PC-3 (cell line): ENCODE measurements around the gene CASP7. TPM values are rescaled to one million over a fixed set of nuclear protein-coding genes. Genes with fewer than 3 reads are reported as not detected.

ENCODE experiments used
- ATAC-seq: fragments of 200-7000 bp; cut with Tn5 transposase; 2 replicates; pipeline ENCODE4 v1.9.1; 2020; ENCODE audit warnings: mild to moderate bottlenecking, moderate library complexity
- BruUV-seq: library from RNA; stranded (reverse); fragments of 400-500 nt; replicated peaks from 2 replicates; lab custom pipeline; 2021; lab: Mats Ljungman, UMichigan
- CTCF ChIA-PET: fragments of 300-600 bp; sonication (Branson Sonifier 250); formaldehyde crosslinking; loops from one replicate; lab custom pipeline; 2022; ENCODE audit warnings: antibody characterized with exemption; lab: Charles Lee
- POLR2A ChIA-PET: fragments of 300-600 bp; sonication (Branson Sonifier 250); formaldehyde crosslinking; loops from one replicate; lab custom pipeline; 2022; ENCODE audit warnings: antibody characterized with exemption; ENCODE audit not compliant: unreplicated experiment; lab: Charles Lee
- DNase-seq: peaks from one replicate; pipeline ENCODE4 v3.0.0-alpha.2; 2015
- H2AFZ ChIP-seq: fragments of 300-600 bp; sonication (generic); 2 replicates; pipeline ENCODE4 v1.6.0; 2016; ENCODE audit warnings: antibody characterized with exemption, low read length
- H3F3A ChIP-seq: fragments of 300-600 bp; sonication (generic); one replicate; pipeline ENCODE4 v1.6.0; 2017; ENCODE audit warnings: antibody characterized with exemption, low read length, control low read depth, mild to moderate bottlenecking; ENCODE audit not compliant: unreplicated experiment
- H3K27ac ChIP-seq: fragments of 300-600 bp; sonication (generic); 2 replicates; pipeline ENCODE4 v1.5.1; 2016; ENCODE audit warnings: mild to moderate bottlenecking, low read length
- H3K27me3 ChIP-seq: fragments of 300-600 bp; sonication (generic); 2 replicates; pipeline ENCODE4 v1.6.1; 2016; ENCODE audit warnings: low read length, mixed read lengths
- H3K36me3 ChIP-seq: fragments of 300-600 bp; sonication (generic); 2 replicates; pipeline ENCODE4 v1.6.1; 2016; ENCODE audit warnings: low read depth, mixed run types, low read length, mixed read lengths
- H3K4me1 ChIP-seq: fragments of 300-600 bp; sonication (generic); 2 replicates; pipeline ENCODE4 v1.5.1; 2016; ENCODE audit warnings: low read length; ENCODE audit not compliant: insufficient read depth
- H3K4me2 ChIP-seq: fragments of 300-600 bp; sonication (generic); 2 replicates; pipeline ENCODE4 v1.6.0; 2016; ENCODE audit warnings: low read length
- H3K4me3 ChIP-seq: fragments of 300-600 bp; sonication (generic); 2 replicates; pipeline ENCODE4 v1.5.1; 2016; ENCODE audit warnings: mild to moderate bottlenecking, low read length, mixed read lengths
- H3K79me2 ChIP-seq: fragments of 300-600 bp; sonication (generic); 2 replicates; pipeline ENCODE4 v1.6.1; 2017; ENCODE audit warnings: low read length, mixed read lengths
- H3K9ac ChIP-seq: fragments of 300-600 bp; sonication (generic); 2 replicates; pipeline ENCODE4 v1.6.0; 2016; ENCODE audit warnings: mild to moderate bottlenecking, low read length
- H3K9me2 ChIP-seq: fragments of 300-600 bp; sonication (generic); replicated peaks from 2 replicates; pipeline ENCODE4 v1.6.1; 2016; ENCODE audit warnings: mixed run types, low read length, mixed read lengths
- H3K9me3 ChIP-seq: fragments of 300-600 bp; sonication (generic); 2 replicates; pipeline ENCODE4 v1.6.1; 2016; ENCODE audit warnings: low read length, mixed read lengths
- H4K20me1 ChIP-seq: fragments of 300-600 bp; sonication (generic); 2 replicates; pipeline ENCODE4 v1.6.1; 2016; ENCODE audit warnings: low read length, mixed read lengths
- EZH2 ChIP-seq: fragments of 300-600 bp; sonication (generic); IDR thresholded peaks from one replicate; pipeline ENCODE4 v1.6.1; 2017; ENCODE audit warnings: antibody characterized with exemption, mild to moderate bottlenecking, low read length; ENCODE audit not compliant: unreplicated experiment
- EZH2phosphoT487 ChIP-seq: fragments of 300-600 bp; sonication (generic); IDR thresholded peaks from 2 replicates; pipeline ENCODE4 v1.6.1; 2018; ENCODE audit warnings: mild to moderate bottlenecking, antibody characterized with exemption, low read length, borderline replicate concordance
- intact Hi-C: fragments of 100-400 bp; cut with micrococcal nuclease; formaldehyde crosslinking; loops from 2 replicates; pipeline ENCODE4 v1.9.0; 2023
- total RNA-seq: library from RNA; depleted of rRNA; stranded (reverse); fragments of >200 nt; gene quantifications from 2 replicates; pipeline ENCODE4 v1.2.3, GENCODE V29; 2014
- TF ChIP-seq, protein P1 (sequence below): fragments of 300-600 bp; sonication (generic); conservative IDR thresholded peaks from 2 replicates; pipeline ENCODE4 v1.5.1; 2017; ENCODE audit warnings: antibody characterized with exemption, low read depth, mild to moderate bottlenecking, low read length

CASP7 gene
- total RNA-seq, 1 experiment from 2014 or later, result 13.7 TPM

DNA sequence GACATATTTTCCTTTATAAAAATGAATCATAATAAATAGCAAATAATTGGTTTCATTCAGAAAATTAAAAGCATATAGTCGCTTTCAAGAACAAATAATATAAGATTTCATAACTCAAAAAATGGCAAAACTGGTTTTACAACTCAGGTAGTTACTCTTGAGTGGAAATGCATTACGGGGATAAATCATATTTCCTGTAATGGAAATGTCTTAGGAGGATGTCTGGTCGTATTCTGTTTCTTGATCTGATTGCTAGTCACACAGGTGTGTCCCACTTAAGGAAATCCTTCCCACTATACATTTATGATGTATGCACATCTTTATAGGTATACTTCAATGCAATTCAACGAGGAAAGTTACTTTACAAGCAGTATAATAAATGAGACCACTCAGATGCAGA, 36.5 kb upstream of the CASP7 start:
- H3K4me2 ChIP-seq, result no peak overlapping the region
- BruUV-seq, result no TSS peak
- H3K9ac ChIP-seq, result no peak overlapping the region
- no peaks in the 10 kb centered on the region for H3K9me3 ChIP-seq
- peaks cover 9% of the 10 kb centered on the region for H3K4me1 ChIP-seq
- no peaks in the 10 kb centered on the region for H4K20me1 ChIP-seq
- CTCF ChIA-PET, result no interaction called here
- no peaks in the 10 kb centered on the region for H3K9me2 ChIP-seq
- POLR2A ChIA-PET, result no interaction called here
- TF ChIP-seq EZH2phosphoT487 (no peak), EZH2 (no peak)
- no peak overlapping the region for H3K4me3 ChIP-seq
- H3K27me3 ChIP-seq, result peaks cover 39% of the 10 kb centered on the region
- no peaks in the 10 kb centered on the region for H3F3A ChIP-seq
- H2AFZ ChIP-seq, result no peak overlapping the region
- no peaks in the 10 kb centered on the region for H3K36me3 ChIP-seq
- H3K27ac ChIP-seq, result no peak overlapping the region
- DNase-seq, result peak; percentile 62
- no peaks in the 10 kb centered on the region for H3K79me2 ChIP-seq
- no peak for ATAC-seq
- intact Hi-C loops, result no loop called here

- Histone ChIP-seq H3K27ac (no peak overlapping the region), H3K27me3 (peaks cover 26% of the 10 kb centered on the region), H3K4me2 (no peak overlapping the region), H3K79me2 (no peaks in the 10 kb centered on the region), H4K20me1 (no peaks in the 10 kb centered on the region), H3K9me2 (no peaks in the 10 kb centered on the region), H3F3A (no peaks in the 10 kb centered on the region), H3K4me3 (no peak overlapping the region), H2AFZ (no peak overlapping the region), H3K9me3 (no peaks in the 10 kb centered on the region), H3K36me3 (no peaks in the 10 kb centered on the region), H3K9ac (no peak overlapping the region), H3K4me1 (peaks cover 9% of the 10 kb centered on the region)
- ChIA-PET POLR2A (no interaction called here), CTCF (no interaction called here)
- TF ChIP-seq EZH2phosphoT487 (no peak), EZH2 (no peak)
- TF ChIP-seq, protein P1, sequence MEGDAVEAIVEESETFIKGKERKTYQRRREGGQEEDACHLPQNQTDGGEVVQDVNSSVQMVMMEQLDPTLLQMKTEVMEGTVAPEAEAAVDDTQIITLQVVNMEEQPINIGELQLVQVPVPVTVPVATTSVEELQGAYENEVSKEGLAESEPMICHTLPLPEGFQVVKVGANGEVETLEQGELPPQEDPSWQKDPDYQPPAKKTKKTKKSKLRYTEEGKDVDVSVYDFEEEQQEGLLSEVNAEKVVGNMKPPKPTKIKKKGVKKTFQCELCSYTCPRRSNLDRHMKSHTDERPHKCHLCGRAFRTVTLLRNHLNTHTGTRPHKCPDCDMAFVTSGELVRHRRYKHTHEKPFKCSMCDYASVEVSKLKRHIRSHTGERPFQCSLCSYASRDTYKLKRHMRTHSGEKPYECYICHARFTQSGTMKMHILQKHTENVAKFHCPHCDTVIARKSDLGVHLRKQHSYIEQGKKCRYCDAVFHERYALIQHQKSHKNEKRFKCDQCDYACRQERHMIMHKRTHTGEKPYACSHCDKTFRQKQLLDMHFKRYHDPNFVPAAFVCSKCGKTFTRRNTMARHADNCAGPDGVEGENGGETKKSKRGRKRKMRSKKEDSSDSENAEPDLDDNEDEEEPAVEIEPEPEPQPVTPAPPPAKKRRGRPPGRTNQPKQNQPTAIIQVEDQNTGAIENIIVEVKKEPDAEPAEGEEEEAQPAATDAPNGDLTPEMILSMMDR, result no peak
- DNase-seq (no peak), ATAC-seq (no peak)
- intact Hi-C loops, result no loop called here
- no TSS peak for BruUV-seq
Measured at GRCh38 chr10:113644185-113645120, 35.3 kb upstream of the CASP7 start.

GRCh38 chr10:113646336-113647201, 33.1 kb upstream of the CASP7 start:
- POLR2A ChIA-PET, result no interaction called here
- no peaks in the 10 kb centered on the region for H3F3A ChIP-seq
- no peak overlapping the region for H2AFZ ChIP-seq
- CTCF ChIA-PET, result no interaction called here
- TF ChIP-seq, protein P1, result no peak
- no peak for TF ChIP-seq EZH2
- no peaks in the 10 kb centered on the region for H3K9me2 ChIP-seq
- H3K27me3 ChIP-seq, result peaks cover 5% of the 10 kb centered on the region; the same call in 1 of the 2 replicates
- no peaks in the 10 kb centered on the region for H3K36me3 ChIP-seq
- BruUV-seq, result no TSS peak
- DNase-seq (no peak), ATAC-seq (no peak)
- no peak overlapping the region for H3K4me2 ChIP-seq
- peaks cover 9% of the 10 kb centered on the region for H3K4me1 ChIP-seq
- no peak overlapping the region for H3K9ac ChIP-seq
- no peaks in the 10 kb centered on the region for H4K20me1 ChIP-seq
- no peak overlapping the region for H3K4me3 ChIP-seq
- intact Hi-C loops, result no loop called here
- no peak overlapping the region for H3K27ac ChIP-seq
- no peaks in the 10 kb centered on the region for H3K9me3 ChIP-seq
- no peaks in the 10 kb centered on the region for H3K79me2 ChIP-seq
